Measurements from ENCODE around the gene GEN1.

GEN1 gene

GRCh38 chr2:17762451-17762850 is 8.5 kb downstream of the GEN1 start:
- no peak overlapping the region for H3K4me3 ChIP-seq (ENCODE audit: low read length)
- no peak for TF ChIP-seq CTCF (conservative IDR thresholded peaks at IDR 0.05; ENCODE audit: low read length)
- no peak for DNase-seq (ENCODE audit: low read depth)

DNA sequence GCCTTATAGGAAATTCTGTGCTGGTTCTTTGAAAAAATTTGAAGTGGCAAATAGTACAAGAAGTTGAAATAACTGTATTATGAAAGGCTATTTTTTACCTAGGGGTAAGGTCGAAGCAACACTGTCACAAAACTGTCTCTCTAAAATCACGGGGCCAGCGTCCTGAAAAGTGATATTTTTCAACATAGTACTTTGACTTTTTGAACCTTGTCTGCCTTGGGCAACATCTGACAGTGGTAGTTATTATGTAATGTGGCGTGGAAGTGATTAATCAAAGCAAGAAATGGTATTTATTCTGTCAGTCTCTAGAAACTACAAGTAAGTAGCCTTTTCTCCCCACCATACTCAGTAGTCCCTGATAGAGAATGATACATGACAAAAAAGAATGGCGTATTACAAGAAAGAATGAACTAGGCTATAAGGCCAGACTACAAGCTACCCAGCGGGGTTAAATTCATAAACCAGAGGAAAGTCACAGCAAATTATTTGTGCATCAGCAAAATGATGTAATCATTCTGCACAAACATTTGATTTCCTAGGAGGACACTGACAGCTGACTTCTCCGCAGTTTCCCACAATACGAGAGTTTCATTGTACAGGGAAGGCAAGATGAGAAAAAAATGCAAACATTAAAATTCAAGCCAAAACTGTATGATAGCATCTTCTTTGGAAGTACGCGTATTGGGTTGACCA is 9.8 kb downstream of the GEN1 start:
- no peak overlapping the region for H3K4me3 ChIP-seq (ENCODE audit: low read length)
- no peak for TF ChIP-seq CTCF (conservative IDR thresholded peaks at IDR 0.05; ENCODE audit: low read length)
- no peak for DNase-seq (ENCODE audit: low read depth)

DNA sequence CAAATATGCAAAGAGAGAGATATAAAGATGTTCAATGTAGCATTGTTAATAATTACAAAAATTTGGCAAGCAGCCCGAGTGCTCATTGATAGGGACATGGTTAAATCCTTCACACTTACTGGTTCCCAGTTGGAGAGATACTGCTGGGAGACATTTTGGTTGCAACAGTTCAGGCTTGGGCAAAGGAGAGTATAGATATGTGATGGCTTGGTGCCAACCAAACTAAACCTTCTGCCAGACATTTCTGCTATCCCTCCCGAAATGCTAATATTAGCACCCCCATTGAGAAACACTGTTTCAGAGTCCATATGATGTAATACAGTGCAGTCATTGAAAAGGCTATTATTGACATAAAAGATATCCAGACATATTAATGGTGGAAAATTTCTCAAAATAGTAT is 11.5 kb downstream of the GEN1 start:
- H3K4me3 ChIP-seq (ENCODE audit: low read length): no peak overlapping the region
- no peak for DNase-seq (ENCODE audit: low read depth)
- no peak for TF ChIP-seq CTCF (conservative IDR thresholded peaks at IDR 0.05; ENCODE audit: low read length)

GRCh38 chr2:17768894-17769293 is 15.0 kb downstream of the GEN1 start:
- DNase-seq (ENCODE audit: low read depth): no peak
- no peak overlapping the region for H3K4me3 ChIP-seq (ENCODE audit: low read length)
- TF ChIP-seq CTCF (conservative IDR thresholded peaks at IDR 0.05; ENCODE audit: low read length): no peak

GRCh38 chr2:17771956-17772355 is 18.0 kb downstream of the GEN1 start:
- TF ChIP-seq CTCF (conservative IDR thresholded peaks at IDR 0.05; ENCODE audit: low read length): no peak
- H3K4me3 ChIP-seq (ENCODE audit: low read length): no peak overlapping the region
- no peak for DNase-seq (ENCODE audit: low read depth)

GRCh38 chr2:17772532-17772931 is 18.6 kb downstream of the GEN1 start:
- TF ChIP-seq CTCF (conservative IDR thresholded peaks at IDR 0.05; ENCODE audit: low read length): no peak
- H3K4me3 ChIP-seq (ENCODE audit: low read length): no peak overlapping the region
- DNase-seq (ENCODE audit: low read depth): no peak

GRCh38 chr2:17780546-17780945 is 26.6 kb downstream of the GEN1 start:
- no peak for TF ChIP-seq CTCF (conservative IDR thresholded peaks at IDR 0.05; ENCODE audit: low read length)
- DNase-seq (ENCODE audit: low read depth): peak; percentile 18
- H3K4me3 ChIP-seq (ENCODE audit: low read length): no peak overlapping the region
